Stimulated activated CD4-positive, alpha-beta T cell treated with anti-CD3 and anti-CD28 coated beads, Interleukin-12 subunit alpha, Interleukin-12 subunit beta, amount 100 ng/mL, for 4 hours (primary cell): ENCODE data around the gene NOC4L.

ENCODE experiments used
- DNase-seq: peaks from one replicate; pipeline ENCODE4 v3.0.0-alpha.2; 2020

NOC4L gene

DNA sequence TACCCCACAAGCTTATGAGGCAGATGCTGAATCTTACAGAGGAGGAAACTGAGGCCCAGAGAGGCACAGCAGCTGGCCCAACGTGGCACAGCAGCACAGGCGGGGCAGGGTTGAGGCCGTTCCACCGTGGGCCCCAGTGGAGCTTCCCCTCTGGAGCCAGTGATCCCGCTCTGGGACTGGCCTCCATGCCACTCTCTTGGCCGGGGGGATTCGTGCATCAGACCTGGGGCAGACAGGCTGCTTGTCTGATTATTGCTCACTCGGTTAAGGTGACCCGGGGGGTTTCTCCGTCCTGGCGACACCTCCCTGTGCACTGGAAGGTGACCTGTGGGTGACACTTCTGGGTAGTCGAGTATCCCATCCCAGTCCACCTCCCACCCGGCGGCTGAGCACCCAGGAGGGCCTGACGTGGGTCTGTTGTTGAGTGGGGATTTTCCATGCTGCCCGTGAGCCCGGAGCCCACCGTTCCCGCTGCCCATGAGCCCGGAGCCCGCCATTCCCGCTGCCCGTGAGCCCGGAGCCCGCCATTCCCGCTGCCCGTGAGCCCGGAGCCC is 27.8 kb downstream of the NOC4L start:
- no peak for DNase-seq

- no peak for DNase-seq
These were observed 28.4 kb downstream of the NOC4L start for GRCh38 chr12:132172619-132173018.

GRCh38 chr12:132173135-132174014 is 29.1 kb downstream of the NOC4L start:
- no peak for DNase-seq

DNA sequence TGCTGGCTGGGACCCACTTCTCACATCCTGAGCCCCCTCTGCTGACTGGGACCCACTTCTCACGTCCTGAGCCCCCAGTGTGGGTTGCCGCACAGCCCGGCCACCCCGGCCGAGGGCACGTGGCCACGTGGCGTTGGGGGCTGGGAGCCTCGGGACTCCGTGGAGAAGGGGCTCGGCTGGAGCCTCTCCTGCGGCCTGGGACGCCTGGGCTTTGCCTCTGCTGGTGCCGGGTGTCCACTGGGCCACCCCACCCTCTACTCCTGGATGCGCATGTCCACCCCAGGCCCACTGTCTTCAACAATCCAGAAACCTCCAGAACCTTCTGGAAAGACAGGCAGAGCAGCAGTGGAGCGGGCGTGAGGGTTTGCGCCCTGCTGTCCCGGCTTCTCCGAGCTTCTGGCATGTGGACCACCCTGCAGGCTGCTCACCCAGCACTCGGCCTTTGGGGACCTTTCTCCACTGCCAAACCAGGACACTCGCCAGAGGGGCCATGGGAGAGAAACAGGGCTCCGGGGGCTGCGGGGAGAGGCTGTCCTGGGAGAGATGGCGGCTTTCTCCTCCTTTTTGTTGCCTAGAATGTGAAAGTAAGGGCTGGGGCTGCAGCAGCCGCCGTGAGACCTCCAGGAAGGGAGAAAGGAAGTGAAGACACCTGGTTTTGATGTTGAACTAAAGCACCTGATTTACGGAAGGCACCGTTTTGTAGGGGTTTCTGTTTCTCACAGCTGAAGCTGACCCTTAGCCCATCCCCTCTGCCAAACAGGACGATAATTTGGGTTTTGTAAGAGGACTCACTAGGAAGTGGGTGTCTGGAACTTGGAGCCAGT is 30.0 kb downstream of the NOC4L start:
- no peak for DNase-seq

- no peak for DNase-seq
These were observed 30.7 kb downstream of the NOC4L start for GRCh38 chr12:132174839-132175490.

- no peak for DNase-seq
These were observed 31.5 kb downstream of the NOC4L start for GRCh38 chr12:132175496-132176384.

GRCh38 chr12:132176385-132176919 is 32.2 kb downstream of the NOC4L start:
- DNase-seq, result no peak

DNA sequence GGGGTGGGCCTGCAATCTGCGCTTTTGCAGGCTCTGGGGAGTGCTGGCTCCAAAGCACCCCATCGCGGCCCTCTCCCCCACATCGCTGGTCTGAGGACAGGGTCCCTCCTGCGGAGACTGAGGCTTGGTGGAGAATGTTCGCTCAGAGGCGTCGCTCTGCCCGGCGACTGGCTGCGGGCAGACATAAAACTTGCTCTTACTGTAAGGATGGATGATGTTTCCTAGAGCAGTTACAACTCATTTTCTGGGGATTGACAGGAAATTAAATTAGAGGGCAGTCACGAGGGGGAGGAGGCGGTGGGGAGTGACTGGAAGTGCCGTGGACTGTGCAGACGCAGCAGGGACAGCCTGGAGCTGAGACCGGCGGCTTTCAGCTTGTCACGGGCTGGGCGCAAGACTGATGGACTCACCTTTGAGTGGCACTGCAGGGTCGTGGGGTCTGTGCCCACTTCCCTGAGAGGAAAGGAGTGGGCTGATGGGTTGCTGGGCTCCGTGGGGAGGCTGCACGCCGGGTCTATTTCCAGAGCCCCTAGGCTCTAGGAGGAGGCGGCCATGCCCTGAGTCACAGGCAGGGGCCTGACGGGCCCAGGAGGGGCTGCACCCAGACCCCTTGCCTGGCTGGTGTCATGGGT is 32.8 kb downstream of the NOC4L start:
- no peak for DNase-seq

DNA sequence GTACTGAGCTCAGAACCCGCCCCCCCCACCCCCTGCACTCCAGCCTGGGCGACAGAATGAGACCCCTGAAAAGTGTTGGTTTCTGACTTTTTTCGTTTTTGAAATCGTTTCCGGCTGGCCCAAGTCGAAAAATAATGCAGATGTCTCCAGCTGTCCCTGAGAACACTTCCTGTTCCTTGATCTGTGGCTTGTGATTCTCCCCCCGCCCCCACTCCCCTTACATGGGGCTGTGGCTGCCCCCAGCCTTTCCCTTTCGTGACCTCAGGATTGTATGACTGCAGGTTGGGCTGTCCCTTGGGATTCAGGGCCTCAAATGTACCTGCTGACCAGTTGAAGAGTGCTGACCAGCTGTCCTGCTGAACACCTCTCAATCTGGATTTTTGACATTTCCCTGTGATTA is 34.1 kb downstream of the NOC4L start:
- DNase-seq, result no peak

GRCh38 chr12:132178801-132179401 is 34.6 kb downstream of the NOC4L start:
- peak; percentile 32 for DNase-seq

DNA sequence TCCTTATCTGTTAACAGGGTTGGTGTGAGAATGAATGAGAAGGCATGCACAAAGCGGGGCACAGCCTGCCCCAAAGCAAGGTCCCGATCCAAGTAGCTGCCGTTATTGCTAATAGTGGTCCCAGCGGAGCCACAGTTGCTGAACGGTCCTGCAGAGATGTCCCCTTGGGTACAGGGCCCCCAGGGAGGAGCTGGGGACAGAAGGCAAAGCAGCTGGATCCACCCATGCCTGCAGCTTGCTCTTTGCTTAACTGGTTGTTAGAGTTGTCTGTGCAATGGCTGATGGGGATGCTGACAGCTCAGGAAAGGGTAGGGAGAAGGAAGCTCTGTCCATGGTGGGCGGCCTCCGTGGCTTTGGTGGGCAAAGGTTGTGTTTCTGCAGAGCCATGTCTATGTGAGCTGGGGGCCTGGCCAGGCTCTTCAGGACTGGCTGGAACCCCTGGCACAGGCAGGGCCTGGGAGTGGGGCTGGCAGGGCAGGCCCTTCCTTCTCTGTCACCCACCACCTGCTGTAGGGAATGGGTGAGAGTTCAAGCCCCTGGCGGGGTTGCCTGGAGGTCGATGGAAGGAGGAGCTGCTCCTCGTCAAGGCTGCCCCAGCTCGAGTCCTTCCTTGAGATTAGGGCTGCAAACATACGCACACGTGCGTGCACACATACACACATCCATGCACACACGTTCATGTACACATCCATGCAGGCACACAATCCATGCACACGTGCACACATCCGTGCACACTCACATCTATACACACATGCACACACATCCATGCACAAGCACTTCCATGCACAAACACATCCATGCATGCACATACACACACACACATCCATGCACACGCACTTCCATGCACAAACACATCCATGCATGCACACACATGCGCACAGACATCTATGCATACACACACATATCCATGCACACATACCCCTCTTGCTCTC is 35.4 kb downstream of the NOC4L start:
- DNase-seq, result no peak

GRCh38 chr12:132180648-132181546 is 36.6 kb downstream of the NOC4L start:
- no peak for DNase-seq

- DNase-seq, result no peak
These were observed 37.4 kb downstream of the NOC4L start for GRCh38 chr12:132181570-132182200.

GRCh38 chr12:132182206-132182710 is 38.0 kb downstream of the NOC4L start:
- no peak for DNase-seq

GRCh38 chr12:132182711-132183365 is 38.6 kb downstream of the NOC4L start:
- no peak for DNase-seq

DNA sequence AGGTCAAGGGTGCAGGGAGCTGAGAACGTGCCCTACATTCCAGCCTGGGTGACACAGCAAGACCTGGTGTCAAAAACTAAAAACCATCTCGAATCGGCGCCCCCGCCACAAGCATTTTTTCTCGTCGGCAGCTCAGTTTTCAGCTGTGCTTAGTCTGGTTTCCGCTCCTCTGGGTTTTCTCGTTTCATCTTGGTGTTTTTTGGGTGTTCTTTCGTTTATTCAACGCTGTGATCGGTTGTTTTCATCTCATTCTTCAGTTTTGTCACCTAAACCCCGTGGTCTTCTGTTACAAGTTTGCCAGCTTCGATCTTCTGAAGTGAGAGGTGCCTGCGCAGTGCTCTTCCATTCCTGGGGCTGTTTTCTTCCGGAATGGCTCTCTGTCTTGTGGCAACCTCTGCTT is 41.4 kb downstream of the NOC4L start:
- DNase-seq, result no peak

GRCh38 chr12:132186208-132186856 is 42.1 kb downstream of the NOC4L start:
- DNase-seq, result no peak
